GM12873 (cell line): ENCODE measurements around the gene MEF2C.

Experiments
- CTCF ChIP-seq: IDR thresholded peaks from 2 replicates; pipeline ENCODE4 v1.5.1; 2012; ENCODE audit warnings: low read depth, mild to moderate bottlenecking, moderate library complexity, low read length, control low read depth; ENCODE audit not compliant: insufficient read depth; ENCODE audit errors: missing control alignments

MEF2C gene

GRCh38 chr5:88803309-88803708 lies 79.7 kb downstream of the MEF2C start:
- no peak for TF ChIP-seq CTCF

- no peak for TF ChIP-seq CTCF
Measured at GRCh38 chr5:88799938-88800535, 82.9 kb downstream of the MEF2C start.

- TF ChIP-seq CTCF, result no peak
Measured at GRCh38 chr5:88792144-88792840, 90.7 kb downstream of the MEF2C start.

- TF ChIP-seq CTCF, result no peak
Measured at GRCh38 chr5:88787856-88788255, 95.1 kb downstream of the MEF2C start.

- TF ChIP-seq CTCF, result no peak
Measured at GRCh38 chr5:88786789-88787188, 96.2 kb downstream of the MEF2C start.

GRCh38 chr5:88785746-88786565 lies 97.0 kb downstream of the MEF2C start:
- TF ChIP-seq CTCF, result no peak

- TF ChIP-seq CTCF, result no peak
Measured at GRCh38 chr5:88782571-88782970, 100.4 kb downstream of the MEF2C start.
